Measurements from ENCODE around the gene MAP2K6. TPM values are rescaled to one million over a fixed set of nuclear protein-coding genes. Genes with fewer than 3 reads are reported as not detected.
A peak's percentile ranks its signal among the peaks of the same experiment; 100 is the strongest.

MAP2K6 gene
- total RNA-seq, 1 donor = 0.43 TPM

DNA sequence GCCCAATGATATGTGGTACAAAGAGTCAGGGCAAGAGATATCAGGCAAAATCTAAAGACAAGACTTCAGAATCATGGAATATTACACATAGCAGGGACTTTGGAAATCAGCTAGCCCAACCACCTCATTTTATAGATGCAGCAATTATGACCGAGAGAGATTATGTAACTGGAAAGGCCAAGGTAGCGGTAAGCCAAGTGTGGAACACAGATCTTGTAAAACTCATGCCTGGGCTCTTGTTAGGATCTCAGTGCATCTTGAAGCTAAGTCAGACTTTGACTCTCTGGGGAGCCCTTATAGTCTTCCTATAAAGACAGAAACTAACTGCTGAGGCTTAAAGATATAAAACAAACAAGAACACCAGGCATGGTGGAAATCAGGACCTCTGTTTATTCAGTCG is 18.6 kb downstream of the MAP2K6 start:
- no peak overlapping the region for H3K4me3 ChIP-seq (ENCODE audit: low read depth, low read length)
- TF ChIP-seq, protein P1, sequence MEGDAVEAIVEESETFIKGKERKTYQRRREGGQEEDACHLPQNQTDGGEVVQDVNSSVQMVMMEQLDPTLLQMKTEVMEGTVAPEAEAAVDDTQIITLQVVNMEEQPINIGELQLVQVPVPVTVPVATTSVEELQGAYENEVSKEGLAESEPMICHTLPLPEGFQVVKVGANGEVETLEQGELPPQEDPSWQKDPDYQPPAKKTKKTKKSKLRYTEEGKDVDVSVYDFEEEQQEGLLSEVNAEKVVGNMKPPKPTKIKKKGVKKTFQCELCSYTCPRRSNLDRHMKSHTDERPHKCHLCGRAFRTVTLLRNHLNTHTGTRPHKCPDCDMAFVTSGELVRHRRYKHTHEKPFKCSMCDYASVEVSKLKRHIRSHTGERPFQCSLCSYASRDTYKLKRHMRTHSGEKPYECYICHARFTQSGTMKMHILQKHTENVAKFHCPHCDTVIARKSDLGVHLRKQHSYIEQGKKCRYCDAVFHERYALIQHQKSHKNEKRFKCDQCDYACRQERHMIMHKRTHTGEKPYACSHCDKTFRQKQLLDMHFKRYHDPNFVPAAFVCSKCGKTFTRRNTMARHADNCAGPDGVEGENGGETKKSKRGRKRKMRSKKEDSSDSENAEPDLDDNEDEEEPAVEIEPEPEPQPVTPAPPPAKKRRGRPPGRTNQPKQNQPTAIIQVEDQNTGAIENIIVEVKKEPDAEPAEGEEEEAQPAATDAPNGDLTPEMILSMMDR (IDR thresholded peaks at IDR 0.05; ENCODE audit: insufficient read depth, low read depth, low read length) = no peak
- peak; percentile 7 for DNase-seq (ENCODE audit: low read depth)

DNA sequence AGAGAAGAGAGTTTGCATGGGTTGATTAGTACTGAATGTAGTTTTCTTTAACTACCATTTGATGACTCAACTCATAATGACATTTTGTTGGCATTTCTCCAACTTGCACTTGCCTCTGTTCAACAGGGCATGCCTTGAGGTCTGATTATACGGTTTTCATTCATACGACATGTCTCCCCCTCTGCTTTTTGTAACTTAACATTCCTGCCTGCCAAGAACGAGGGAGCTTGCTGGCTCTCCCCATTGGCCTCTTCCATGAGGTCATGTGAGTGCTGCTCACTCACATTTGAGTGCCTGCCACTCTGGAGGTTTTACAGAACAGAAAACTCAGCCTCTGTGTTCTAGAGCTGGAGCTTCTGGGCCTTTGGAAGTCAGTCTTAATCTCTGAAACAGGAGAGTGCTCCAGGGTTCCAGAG is 19.7 kb downstream of the MAP2K6 start:
- H3K4me3 ChIP-seq (ENCODE audit: low read depth, low read length) = no peak overlapping the region
- TF ChIP-seq, protein P1 (IDR thresholded peaks at IDR 0.05; ENCODE audit: insufficient read depth, low read depth, low read length) = no peak
- no peak for DNase-seq (ENCODE audit: low read depth)

DNA sequence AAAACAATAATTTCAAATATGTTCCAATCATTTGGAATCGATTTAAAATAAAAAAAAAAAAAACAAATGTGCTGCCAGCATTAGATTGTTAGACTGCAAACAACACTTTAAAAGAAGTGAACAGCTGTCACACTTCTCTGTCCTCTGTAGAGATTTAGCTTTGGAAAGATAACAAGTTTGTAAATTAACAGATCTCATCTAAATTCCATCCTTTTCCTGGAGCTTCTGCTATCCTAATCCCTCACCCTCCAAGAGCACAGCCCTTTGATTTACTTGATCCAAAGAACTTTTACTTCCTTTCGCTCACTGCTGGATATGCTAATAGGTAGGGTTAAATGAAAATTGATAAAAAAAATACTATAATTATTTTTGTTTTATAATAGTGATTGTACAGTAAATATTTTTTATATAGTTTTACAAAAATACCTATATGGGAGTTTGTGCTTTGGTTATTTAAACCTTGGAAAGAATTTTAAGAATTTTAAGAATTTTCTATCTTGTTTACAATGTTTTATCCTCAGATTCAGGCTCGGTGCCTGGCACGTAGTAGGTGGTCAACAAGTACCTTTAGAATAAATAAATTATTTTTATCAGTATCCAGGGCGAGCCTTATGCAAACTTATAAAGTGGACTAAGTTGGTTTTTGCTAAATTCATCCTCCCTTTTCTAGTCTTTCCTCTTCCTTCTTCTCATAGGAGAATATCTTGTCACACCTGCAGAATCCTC is 21.6 kb downstream of the MAP2K6 start:
- no peak for DNase-seq (ENCODE audit: low read depth)
- H3K4me3 ChIP-seq (ENCODE audit: low read depth, low read length) = no peak overlapping the region
- TF ChIP-seq, protein P1 (IDR thresholded peaks at IDR 0.05; ENCODE audit: insufficient read depth, low read depth, low read length) = no peak

DNA sequence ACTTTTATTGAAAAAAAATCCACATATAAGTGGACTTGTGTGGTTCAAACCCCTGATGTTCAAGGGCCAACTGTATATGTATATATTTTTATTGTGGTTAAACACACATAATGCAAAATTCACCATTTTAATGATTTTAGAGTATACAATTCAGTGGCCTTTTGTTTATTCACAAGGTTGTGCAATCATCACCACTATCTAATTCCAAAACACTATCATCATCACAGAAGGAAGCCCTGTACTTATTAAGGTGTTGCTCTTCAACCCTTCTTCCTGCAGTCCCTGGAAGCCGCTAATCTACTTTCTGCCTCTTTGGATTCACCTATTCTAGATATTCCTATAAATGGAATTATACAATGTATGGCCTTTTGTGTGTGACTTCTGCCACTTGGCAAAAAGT is 23.0 kb downstream of the MAP2K6 start:
- TF ChIP-seq, protein P1 (IDR thresholded peaks at IDR 0.05; ENCODE audit: insufficient read depth, low read depth, low read length) = no peak
- DNase-seq (ENCODE audit: low read depth) = peak; percentile 4

DNA sequence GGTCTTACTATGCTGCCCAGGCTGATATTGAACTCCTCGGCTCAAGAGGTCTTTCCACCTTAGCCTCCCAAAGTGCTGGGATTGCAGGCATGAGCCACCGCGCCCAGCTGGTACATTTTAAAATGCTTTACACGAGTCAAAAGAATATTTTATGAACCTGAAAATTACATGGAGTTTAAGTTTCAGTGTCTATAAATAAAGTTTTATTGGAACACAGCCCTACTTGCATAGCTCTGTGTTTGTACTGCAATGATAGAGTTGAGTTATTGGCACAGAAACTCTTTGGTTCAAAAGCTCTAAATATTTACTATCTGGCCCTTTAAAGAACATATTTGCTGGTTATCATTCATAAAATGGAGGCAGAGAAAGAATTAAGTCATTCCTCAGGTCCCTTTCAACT is 24.3 kb downstream of the MAP2K6 start:
- no peak for DNase-seq (ENCODE audit: low read depth)
- TF ChIP-seq, protein P1 (IDR thresholded peaks at IDR 0.05; ENCODE audit: insufficient read depth, low read depth, low read length) = no peak
- H3K4me3 ChIP-seq (ENCODE audit: low read depth, low read length) = no peak overlapping the region

More for the DNA sequence above, 23.0 kb downstream of the MAP2K6 start:
- no peak overlapping the region for H3K4me3 ChIP-seq (ENCODE audit: low read depth, low read length)

DNA sequence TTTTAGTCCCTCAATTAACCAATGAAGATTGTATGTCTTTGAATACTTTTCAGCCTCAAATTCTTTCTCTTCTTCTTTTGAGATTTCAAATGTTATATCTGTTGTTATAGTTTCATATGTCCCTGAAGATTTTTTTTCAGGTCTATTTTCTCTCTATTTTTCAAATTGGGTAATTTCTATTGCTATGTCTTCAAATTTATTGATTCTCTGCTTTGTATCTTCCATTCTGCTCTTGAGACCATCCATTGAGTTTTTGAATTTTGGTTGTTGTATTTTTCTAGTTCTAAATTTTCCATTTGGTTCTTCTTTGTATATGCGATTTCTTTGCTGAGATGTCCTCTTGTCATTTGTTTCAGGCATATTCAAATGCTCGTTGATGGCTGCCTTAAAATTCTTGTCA is 26.7 kb downstream of the MAP2K6 start:
- no peak overlapping the region for H3K4me3 ChIP-seq (ENCODE audit: low read depth, low read length)
- DNase-seq (ENCODE audit: low read depth) = no peak
- TF ChIP-seq, protein P1 (IDR thresholded peaks at IDR 0.05; ENCODE audit: insufficient read depth, low read depth, low read length) = no peak

DNA sequence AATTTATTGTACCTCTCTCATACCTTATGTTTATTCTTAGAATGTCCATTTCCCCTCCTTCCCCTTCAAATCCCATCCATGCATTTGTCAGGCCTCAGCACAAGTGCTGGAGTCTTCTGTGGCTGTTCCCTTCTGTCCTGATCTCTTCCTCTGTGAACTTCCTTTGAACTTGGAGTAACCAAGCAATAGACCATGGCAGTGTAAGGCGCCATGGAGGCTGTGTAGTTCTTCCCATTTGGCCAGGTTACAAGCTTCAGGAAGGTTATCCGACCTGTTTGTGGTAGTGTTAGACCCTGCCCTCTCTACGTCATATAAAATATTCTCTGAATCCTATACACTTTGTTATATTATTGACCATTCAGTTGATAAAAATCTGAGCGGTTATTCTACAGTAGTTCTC is 28.6 kb downstream of the MAP2K6 start:
- no peak overlapping the region for H3K4me3 ChIP-seq (ENCODE audit: low read depth, low read length)
- no peak for DNase-seq (ENCODE audit: low read depth)
- TF ChIP-seq, protein P1 (IDR thresholded peaks at IDR 0.05; ENCODE audit: insufficient read depth, low read depth, low read length) = no peak

All from fibroblast of villous mesenchyme (primary cell).